Mesenteric fat pad (tissue), 1 donor: ENCODE results near the gene CCDC158. TPM values are rescaled to one million over a fixed set of nuclear protein-coding genes. Genes with fewer than 3 reads are reported as not detected.
"Not testable (repeated sequence)": the region's sequence is repeated elsewhere in the genome, so short reads cannot be mapped to it uniquely, and the experiment has no call there.

Experiments
- DNase-seq: peaks from one replicate; pipeline ENCODE4 v3.0.0-alpha.2; 2020; ENCODE audit warnings: low spot score
- long read RNA-seq: library from polyadenylated mRNA; unstranded; transcript quantifications from one replicate; pipeline ENCODE4 v2.0.0, GENCODE V29; 2020
- total RNA-seq: library from RNA; stranded (reverse); fragmentation: NEBNext Ultra II Directional; extraction: Animal tissue kit (Norgen Biotek cat#: 25700); gene quantifications from one replicate; pipeline ENCODE4 v1.2.1, GENCODE V29; 2021
- donor health status: DM: yes; HTN: yes; CAD: no.

The CCDC158 gene
- total RNA-seq, result 0.45 TPM
- long read RNA-seq, result 0 reads

GRCh38 chr4:76420762-76421581, at the start of gene CCDC158:
CCDC158 (minus strand) TSS chr4:76421141; CDS start chr4:76403207, 17,934 bp downstream.
- no peak for DNase-seq

- no peak for DNase-seq
These were observed 49.6 kb upstream of the CCDC158 start for GRCh38 chr4:76470532-76470931.

GRCh38 chr4:76470064-76470463, 49.1 kb upstream of the CCDC158 start:
- DNase-seq, result no peak

- no peak for DNase-seq
These were observed 42.6 kb upstream of the CCDC158 start for GRCh38 chr4:76463568-76463967.

- no peak for DNase-seq
These were observed 38.4 kb upstream of the CCDC158 start for GRCh38 chr4:76459291-76459723.

GRCh38 chr4:76458825-76459224, 37.9 kb upstream of the CCDC158 start:
- no peak for DNase-seq

GRCh38 chr4:76458297-76458696, 37.4 kb upstream of the CCDC158 start:
- no peak for DNase-seq

GRCh38 chr4:76457885-76458284, 36.9 kb upstream of the CCDC158 start:
- DNase-seq, result no peak

GRCh38 chr4:76454073-76454472, 33.1 kb upstream of the CCDC158 start:
- DNase-seq, result not testable (repeated sequence)

GRCh38 chr4:76453232-76453631, 32.3 kb upstream of the CCDC158 start:
- no peak for DNase-seq

- DNase-seq, result no peak
These were observed 28.9 kb upstream of the CCDC158 start for GRCh38 chr4:76449833-76450232.

GRCh38 chr4:76449362-76449767, 28.4 kb upstream of the CCDC158 start:
- no peak for DNase-seq

GRCh38 chr4:76448211-76448610, 27.3 kb upstream of the CCDC158 start:
- no peak for DNase-seq

- DNase-seq, result no peak
These were observed 26.5 kb upstream of the CCDC158 start for GRCh38 chr4:76447393-76447851.

- DNase-seq, result no peak
These were observed 25.0 kb upstream of the CCDC158 start for GRCh38 chr4:76445911-76446310.

GRCh38 chr4:76443376-76443775, 22.4 kb upstream of the CCDC158 start:
- DNase-seq, result no peak

GRCh38 chr4:76442807-76443206, 21.9 kb upstream of the CCDC158 start:
- no peak for DNase-seq

GRCh38 chr4:76441881-76442280, 20.9 kb upstream of the CCDC158 start:
- DNase-seq, result no peak

- DNase-seq, result no peak
These were observed 18.6 kb upstream of the CCDC158 start for GRCh38 chr4:76439491-76439890.

GRCh38 chr4:76435528-76436319, 14.8 kb upstream of the CCDC158 start:
- DNase-seq, result no peak

GRCh38 chr4:76434901-76435527, 14.1 kb upstream of the CCDC158 start, which contains the start of gene SHROOM3:
SHROOM3 (plus strand) TSS chr4:76435229; CDS start chr4:76436053, 824 bp downstream.
- no peak for DNase-seq
